Keratinocyte (primary cell): ENCODE data around the gene IRF8. TPM values are rescaled to one million over a fixed set of nuclear protein-coding genes. Genes with fewer than 3 reads are reported as not detected.

Experiments
- DNase-seq: peaks from one replicate; pipeline ENCODE4 v3.0.0-alpha.2; 2011; ENCODE audit warnings: low read depth, missing footprints, low spot score
- FAIRE-seq: peaks from 2 replicates; lab custom pipeline; 2011; peaks lifted over from hg19 to GRCh38; lab: Jason Lieb, UNC
- H2AFZ ChIP-seq: 2 replicates; pipeline ENCODE4 v1.6.0; 2012; ENCODE audit warnings: low read length, control low read depth, inconsistent platforms; ENCODE audit not compliant: control insufficient read depth
- H3K27ac ChIP-seq: 2 replicates; pipeline ENCODE4 v1.5.1; 2011; ENCODE audit warnings: low read length; ENCODE audit not compliant: control insufficient read depth, insufficient read depth
- H3K27me3 ChIP-seq: 3 replicates; pipeline ENCODE4 v1.6.0; 2011; ENCODE audit warnings: low read length; ENCODE audit not compliant: control insufficient read depth, insufficient read depth; ENCODE audit errors: extremely low read depth
- H3K36me3 ChIP-seq, 2 experiments: 2 replicates in 1 of 2; 3 replicates in 1 of 2; pipeline ENCODE4 v1.5.1; 2011; ENCODE audit warnings: low read length in 2 of 2, mild to moderate bottlenecking in 1 of 2; ENCODE audit not compliant: control insufficient read depth in 2 of 2, insufficient read depth in 2 of 2; ENCODE audit errors: extremely low read depth in 1 of 2
- H3K4me1 ChIP-seq: 3 replicates; pipeline ENCODE4 v1.5.1; 2011; ENCODE audit warnings: low read length; ENCODE audit not compliant: control insufficient read depth, insufficient read depth; ENCODE audit errors: extremely low read depth
- H3K4me2 ChIP-seq: 3 replicates; pipeline ENCODE4 v1.6.0; 2011; ENCODE audit warnings: low read depth, low read length; ENCODE audit not compliant: control insufficient read depth, insufficient read depth; ENCODE audit errors: extremely low read depth
- H3K4me3 ChIP-seq, 3 experiments: fragments of 200-600 bp in 1 of 3; sonication (generic) in 1 of 3; 2 replicates in 2 of 3; 3 replicates in 1 of 3; pipeline ENCODE4 v1.5.1; 2011 to 2016; ENCODE audit warnings: low read length in 3 of 3, mild to moderate bottlenecking in 3 of 3, control low read depth in 2 of 3, inconsistent platforms in 1 of 3, low read depth in 1 of 3, mixed read lengths in 1 of 3, mixed run types in 1 of 3, moderate library complexity in 1 of 3; ENCODE audit not compliant: control insufficient read depth in 2 of 3, insufficient read depth in 2 of 3; ENCODE audit errors: extremely low read depth in 1 of 3
- H3K79me2 ChIP-seq: 2 replicates; pipeline ENCODE4 v1.6.0; 2012; ENCODE audit warnings: low read length; ENCODE audit not compliant: control insufficient read depth, insufficient read depth
- H3K9ac ChIP-seq: 3 replicates; pipeline ENCODE4 v1.6.0; 2011; ENCODE audit warnings: low read length; ENCODE audit not compliant: control insufficient read depth, insufficient read depth; ENCODE audit errors: extremely low read depth
- H3K9me1 ChIP-seq: 3 replicates; pipeline ENCODE4 v1.6.0; 2011; ENCODE audit warnings: low read length; ENCODE audit not compliant: control insufficient read depth, insufficient read depth; ENCODE audit errors: extremely low read depth
- H3K9me3 ChIP-seq: 2 replicates; pipeline ENCODE4 v1.5.1; 2012; ENCODE audit warnings: low read depth, low read length; ENCODE audit not compliant: control insufficient read depth
- H4K20me1 ChIP-seq: 3 replicates; pipeline ENCODE4 v1.6.0; 2011; ENCODE audit warnings: low read length; ENCODE audit not compliant: control insufficient read depth, insufficient read depth; ENCODE audit errors: extremely low read depth
- CTCF ChIP-seq, 3 experiments: IDR thresholded peaks in 1 of 3; conservative IDR thresholded peaks in 1 of 3; optimal IDR thresholded peaks in 1 of 3; 2 replicates in 2 of 3; 3 replicates in 1 of 3; pipeline versions ENCODE3 to v1.5.1; 2011; ENCODE audit warnings: low read length in 3 of 3, mild to moderate bottlenecking in 3 of 3, moderate library complexity in 2 of 3, control low read depth in 1 of 3, inconsistent platforms in 1 of 3; ENCODE audit not compliant: insufficient read depth in 2 of 3; ENCODE audit errors: extremely low read depth in 1 of 3
- EZH2 ChIP-seq: IDR thresholded peaks from one replicate; pipeline ENCODE4 v1.6.1; 2012; ENCODE audit warnings: inconsistent platforms, mild to moderate bottlenecking, low read length, moderate library complexity
- dilution Hi-C: fragments of 300-500 bp; cut with MboI; formaldehyde crosslinking; loops from one replicate; pipeline ENCODE4 v1.7.0; 2020; ENCODE audit warnings: low sequenced_read_pairs; ENCODE audit not compliant: extremely low pct_ligation_motif_present
- polyA plus RNA-seq, 5 experiments: library from polyadenylated mRNA; depleted of rRNA in 3 of 5; stranded (reverse) in 3 of 5; stranded (forward) in 1 of 5; unstranded in 1 of 5; fragments of >200 nt; gene quantifications; 1 replicate in 1 of 5; 2 replicates in 3 of 5; 3 replicates in 1 of 5; pipeline versions ENCODE4 v1.2.1 to v1.2.3, GENCODE V29; 2011 to 2012; ENCODE audit warnings: missing spikeins in 2 of 5, low read depth in 1 of 5, low replicate concordance in 1 of 5

The IRF8 gene
- polyA plus RNA-seq, 1 donor (not counting 4 experiments of a cell fraction or from before 2014, with no cell fraction given), result not detected

- no peaks in the 10 kb centered on the region for H3K9me1 ChIP-seq
- no peak overlapping the region for H3K4me3 ChIP-seq
- no peak overlapping the region for H2AFZ ChIP-seq
- no peak overlapping the region for H3K27ac ChIP-seq
- H3K79me2 ChIP-seq, result no peaks in the 10 kb centered on the region
- no peaks in the 10 kb centered on the region for H3K9me3 ChIP-seq
- no peak overlapping the region for H3K9ac ChIP-seq
- TF ChIP-seq EZH2 (no peak), CTCF (optimal IDR thresholded peaks at IDR 0.05 in 1 of 3, IDR thresholded peaks at IDR 0.05 in 1 of 3, conservative IDR thresholded peaks at IDR 0.05 in 1 of 3; ENCODE audit: extremely low read depth in 1 of 3, insufficient read depth in 2 of 3, low read length in 3 of 3) (no peak)
- H3K36me3 ChIP-seq, result no peaks in the 10 kb centered on the region
- H3K4me2 ChIP-seq, result no peak overlapping the region
- no peaks in the 10 kb centered on the region for H3K4me1 ChIP-seq
- H4K20me1 ChIP-seq, result no peaks in the 10 kb centered on the region
- FAIRE-seq, result no peak
- no peak for DNase-seq
- H3K27me3 ChIP-seq, result no peaks in the 10 kb centered on the region
- dilution Hi-C loops, result no loop called here
Observed at GRCh38 chr16:85860413-85861094, 38.4 kb upstream of the IRF8 start.

- dilution Hi-C loops, result no loop called here
- H3K4me2 ChIP-seq, result no peak overlapping the region
- no peak overlapping the region for H3K9ac ChIP-seq
- no peaks in the 10 kb centered on the region for H3K27me3 ChIP-seq
- no peak overlapping the region for H3K4me3 ChIP-seq
- H3K79me2 ChIP-seq, result no peaks in the 10 kb centered on the region
- H2AFZ ChIP-seq, result no peak overlapping the region
- DNase-seq (no peak), FAIRE-seq (no peak)
- TF ChIP-seq CTCF (optimal IDR thresholded peaks at IDR 0.05 in 1 of 3, IDR thresholded peaks at IDR 0.05 in 1 of 3, conservative IDR thresholded peaks at IDR 0.05 in 1 of 3; ENCODE audit: extremely low read depth in 1 of 3, insufficient read depth in 2 of 3, low read length in 3 of 3) (no peak), EZH2 (no peak)
- no peaks in the 10 kb centered on the region for H3K36me3 ChIP-seq
- H4K20me1 ChIP-seq, result no peaks in the 10 kb centered on the region
- H3K4me1 ChIP-seq, result no peaks in the 10 kb centered on the region
- H3K9me1 ChIP-seq, result no peaks in the 10 kb centered on the region
- H3K9me3 ChIP-seq, result no peaks in the 10 kb centered on the region
- H3K27ac ChIP-seq, result no peak overlapping the region
Observed at GRCh38 chr16:85861095-85861825, 37.7 kb upstream of the IRF8 start.
